Spinal cord (tissue), 10 donors: ENCODE data around the gene MICAL2. TPM values are rescaled to one million over a fixed set of nuclear protein-coding genes. Genes with fewer than 3 reads are reported as not detected.

Source experiments
- DNase-seq, 6 donors: peaks; one replicate each; pipeline versions ENCODE4 v3.0.0 to v3.0.0-alpha.2; 2013 to 2015; ENCODE audit warnings: low spot score in 6 of 6, low read depth in 4 of 6
- H3K27ac ChIP-seq: one replicate; pipeline ENCODE4 v1.5.1; 2013; ENCODE audit warnings: low read depth, low read length, control low read depth
- H3K27me3 ChIP-seq: one replicate; pipeline ENCODE4 v1.6.1; 2013; ENCODE audit warnings: low read length; ENCODE audit not compliant: control insufficient read depth, insufficient read depth
- H3K36me3 ChIP-seq: one replicate; pipeline ENCODE4 v1.6.1; 2013; ENCODE audit warnings: low read length; ENCODE audit not compliant: control insufficient read depth, insufficient read depth
- H3K4me1 ChIP-seq: one replicate; pipeline ENCODE4 v1.6.1; 2013; ENCODE audit warnings: low read length; ENCODE audit not compliant: control insufficient read depth, insufficient read depth
- H3K4me3 ChIP-seq: one replicate; pipeline ENCODE4 v1.5.1; 2013; ENCODE audit warnings: low read depth, low read length, control low read depth
- H3K9me3 ChIP-seq: one replicate; pipeline ENCODE4 v1.6.1; 2013; ENCODE audit warnings: low read length; ENCODE audit not compliant: control insufficient read depth, insufficient read depth
- WGBS: methylation state at CpG from one replicate; pipeline ENCODE4 v1.1.5; 2013; ENCODE audit warnings: missing lambda C conversion rate; ENCODE audit not compliant: insufficient coverage; 5-methylcytosine and 5-hydroxymethylcytosine counted together
- polyA plus RNA-seq, 2 donors: library from polyadenylated mRNA; unstranded; fragments of 120-200 nt; gene quantifications; one replicate each; pipeline ENCODE4 v1.2.1, GENCODE V29; 2013; ENCODE audit not compliant: insufficient read length in 2 of 2
- total RNA-seq, 2 donors: library from RNA; depleted of rRNA in 1 of 2; stranded (reverse); fragments of 120-200 nt in 1 of 2; fragments of >200 nt in 1 of 2; gene quantifications; one replicate each; pipeline versions ENCODE4 v1.2.3 to v1.2.4, GENCODE V29; 2013 to 2014
- donor health status: healthy.

MICAL2 gene
- total and polyA plus RNA-seq, 4 donors = 15.8 to 57.0 (median 23.2) TPM

DNA sequence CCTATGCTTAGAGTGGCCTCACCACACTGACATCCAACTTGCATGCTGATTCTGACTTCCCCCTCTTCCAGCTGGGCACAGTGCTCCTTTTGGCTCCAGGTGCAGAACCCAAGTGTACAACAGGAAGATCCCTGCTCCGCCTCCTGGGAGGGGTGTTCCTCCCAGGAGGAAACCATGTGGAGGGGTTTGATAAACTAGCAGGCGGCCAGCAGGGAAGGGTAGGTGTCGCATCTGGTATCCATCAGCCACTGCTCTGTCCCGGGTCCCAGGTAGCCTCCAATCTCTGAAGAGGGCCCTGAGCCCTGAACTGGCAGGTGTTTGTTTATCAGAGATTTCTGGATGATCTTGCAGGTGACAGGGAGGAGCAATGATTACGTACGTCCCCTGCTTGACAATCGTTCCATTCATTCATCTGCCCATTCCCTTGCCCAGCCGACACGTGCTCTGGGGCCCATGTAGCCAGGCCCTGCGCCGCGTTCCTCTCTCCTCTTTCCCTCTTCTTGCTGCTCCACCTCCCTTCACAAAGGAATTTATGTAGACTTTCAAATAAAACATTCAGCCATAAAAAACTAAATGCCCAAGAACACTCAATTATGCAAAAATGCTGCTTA is 41.2 kb upstream of the MICAL2 start:
- Histone ChIP-seq H3K36me3 (no peaks in the 10 kb centered on the region), H3K4me3 (no peak overlapping the region), H3K27me3 (no peaks in the 10 kb centered on the region), H3K4me1 (peaks cover 16% of the 10 kb centered on the region), H3K27ac (no peak overlapping the region), H3K9me3 (no peaks in the 10 kb centered on the region)
- 85% methylated on average over 11 of the region's 12 CpGs for WGBS
- no peak for DNase-seq

DNA sequence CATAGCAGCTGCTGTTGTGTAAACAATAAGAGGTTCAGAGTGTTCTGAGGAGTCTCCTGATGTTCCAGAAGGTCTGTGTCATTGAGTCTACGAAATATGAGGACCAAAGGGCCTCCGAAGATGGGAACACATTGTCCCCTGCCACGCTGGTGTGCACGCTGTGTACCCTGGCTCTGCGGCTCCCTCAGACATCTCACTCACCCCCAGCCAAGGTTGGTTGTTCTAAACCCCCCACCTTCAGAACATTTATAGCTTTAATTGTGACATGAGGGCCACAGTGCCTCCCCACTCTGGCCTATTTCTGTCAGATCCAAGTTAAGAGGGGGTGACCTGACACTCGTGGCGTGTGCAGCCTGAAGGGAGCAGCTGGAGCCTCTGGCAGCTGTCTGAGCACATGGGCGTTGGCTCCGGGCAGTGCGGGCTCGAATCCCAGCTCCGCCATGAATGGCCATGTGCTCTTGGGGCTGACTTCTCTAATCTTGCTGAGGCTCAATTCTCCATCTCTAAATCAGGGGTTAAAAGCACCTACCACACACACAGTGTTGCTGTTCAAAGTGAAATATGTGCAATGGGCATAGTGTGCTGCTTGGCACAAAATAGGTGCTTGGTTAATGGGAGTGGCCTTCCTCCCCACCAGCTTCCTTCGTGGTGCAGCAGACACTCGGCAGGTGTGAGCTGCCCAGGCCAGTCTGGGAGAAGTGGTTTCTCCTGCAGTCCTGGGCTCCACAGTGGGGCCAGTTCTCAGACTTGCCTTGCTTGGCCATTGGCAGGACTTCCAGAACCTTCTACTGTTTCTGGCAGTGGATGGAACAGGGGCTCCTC is 39.7 kb upstream of the MICAL2 start:
- Histone ChIP-seq H3K4me1 (peaks cover 16% of the 10 kb centered on the region), H3K4me3 (no peak overlapping the region), H3K36me3 (no peaks in the 10 kb centered on the region), H3K27me3 (no peaks in the 10 kb centered on the region), H3K27ac (no peak overlapping the region), H3K9me3 (no peaks in the 10 kb centered on the region)
- no peak for DNase-seq
- WGBS = 90% methylated on average over 13 of the region's 14 CpGs

GRCh38 chr11:12071574-12071973 is 38.8 kb upstream of the MICAL2 start:
- Histone ChIP-seq H3K4me1 (peaks cover 20% of the 10 kb centered on the region), H3K9me3 (no peaks in the 10 kb centered on the region), H3K4me3 (no peak overlapping the region), H3K36me3 (no peaks in the 10 kb centered on the region), H3K27me3 (no peaks in the 10 kb centered on the region), H3K27ac (no peak overlapping the region)
- DNase-seq = no peak
- 86% methylated on average over 1 of the region's 3 CpGs for WGBS

- Histone ChIP-seq H3K36me3 (no peaks in the 10 kb centered on the region), H3K27me3 (no peaks in the 10 kb centered on the region), H3K4me3 (no peak overlapping the region), H3K27ac (no peak overlapping the region), H3K9me3 (no peaks in the 10 kb centered on the region), H3K4me1 (peaks cover 9% of the 10 kb centered on the region)
- WGBS = 88% methylated on average over 7 of the region's 8 CpGs
- no peak for DNase-seq
Observed at GRCh38 chr11:12073436-12073835, 37.0 kb upstream of the MICAL2 start.

DNA sequence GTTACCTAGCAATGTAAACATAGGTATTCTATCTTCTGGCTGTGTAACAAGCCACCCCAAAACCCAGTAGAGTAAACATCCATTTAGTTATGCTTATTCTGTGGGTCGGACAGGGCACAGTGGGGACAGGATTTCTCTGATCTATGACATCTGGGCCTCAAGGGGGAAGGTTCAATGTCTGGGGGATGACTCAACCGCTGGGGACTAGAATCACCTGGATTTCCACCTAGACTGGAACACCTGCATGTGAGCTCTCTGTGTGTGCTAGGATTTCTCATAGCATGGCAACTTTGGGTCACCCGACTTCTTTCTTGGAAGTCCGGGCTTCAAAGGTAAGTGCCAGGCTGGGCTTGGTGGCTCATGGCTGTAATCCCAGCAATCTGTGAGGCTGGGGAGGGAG is 36.5 kb upstream of the MICAL2 start:
- H3K27ac ChIP-seq = no peak overlapping the region
- H3K4me3 ChIP-seq = no peak overlapping the region
- H3K9me3 ChIP-seq = no peaks in the 10 kb centered on the region
- H3K4me1 ChIP-seq = peaks cover 8% of the 10 kb centered on the region
- H3K27me3 ChIP-seq = no peaks in the 10 kb centered on the region
- 100% methylated on average over 3 of the region's 4 CpGs for WGBS
- no peaks in the 10 kb centered on the region for H3K36me3 ChIP-seq
- DNase-seq = no peak

DNA sequence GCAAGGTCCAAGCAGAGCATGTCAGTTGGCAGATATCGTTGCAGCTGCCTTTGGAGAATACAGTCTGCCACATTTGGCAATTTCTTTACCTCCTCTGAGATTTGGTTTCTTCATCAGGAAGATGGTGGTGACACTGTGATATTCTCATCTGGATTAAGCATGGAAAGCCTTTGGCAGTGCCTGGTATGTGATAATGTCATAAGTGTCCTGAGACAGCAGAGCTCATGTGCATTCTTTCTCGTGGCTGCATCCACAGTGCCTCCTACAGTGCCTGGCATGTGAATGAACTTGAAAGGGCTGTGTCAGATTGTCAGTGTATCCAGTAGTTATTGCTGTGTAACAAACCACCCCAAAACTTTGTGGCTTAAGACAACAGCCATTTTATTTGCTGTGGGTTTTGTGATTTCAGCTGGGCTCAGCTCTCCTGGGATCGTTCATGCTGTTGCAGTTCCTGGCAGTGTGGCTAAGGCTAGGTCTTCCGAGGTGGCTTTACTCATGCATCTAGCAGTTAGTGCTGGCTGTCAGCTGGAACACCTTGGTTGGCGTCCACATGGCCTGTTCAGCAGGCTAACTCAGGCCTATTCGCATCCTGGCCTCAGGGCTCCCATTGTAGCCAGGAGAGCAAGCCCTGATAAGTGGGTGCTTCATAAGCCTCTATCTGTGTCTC is 35.7 kb upstream of the MICAL2 start:
- H3K36me3 ChIP-seq = no peaks in the 10 kb centered on the region
- H3K27ac ChIP-seq = no peak overlapping the region
- H3K4me1 ChIP-seq = peaks cover 8% of the 10 kb centered on the region
- H3K27me3 ChIP-seq = no peaks in the 10 kb centered on the region
- H3K4me3 ChIP-seq = no peak overlapping the region
- no peak for DNase-seq
- H3K9me3 ChIP-seq = no peaks in the 10 kb centered on the region
- WGBS = 86% methylated on average over 5 of the region's 6 CpGs

DNA sequence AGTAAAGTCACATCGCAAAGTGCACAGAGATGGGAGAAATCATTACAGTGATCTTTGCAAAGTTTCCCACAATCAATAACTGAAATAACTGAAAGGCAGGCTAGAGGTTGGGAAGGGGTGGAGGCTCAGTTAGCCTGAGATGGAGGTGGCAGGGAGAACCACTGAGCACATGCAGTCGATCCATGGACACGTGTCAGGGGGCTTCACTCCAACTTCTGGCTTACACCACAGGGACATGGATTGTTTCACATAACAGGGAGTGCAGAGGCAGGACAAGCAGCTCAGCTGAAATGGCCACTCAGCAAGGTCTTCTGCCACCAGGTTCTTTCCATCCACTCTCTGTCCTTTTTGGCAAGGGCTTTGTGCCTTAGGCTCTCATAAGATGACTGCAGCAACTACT is 35.1 kb upstream of the MICAL2 start:
- Histone ChIP-seq H3K4me3 (no peak overlapping the region), H3K36me3 (no peaks in the 10 kb centered on the region), H3K9me3 (no peaks in the 10 kb centered on the region), H3K27ac (no peak overlapping the region), H3K27me3 (no peaks in the 10 kb centered on the region), H3K4me1 (peaks cover 8% of the 10 kb centered on the region)
- no peak for DNase-seq
- WGBS = 88% methylated on average over 2 of the region's 3 CpGs

DNA sequence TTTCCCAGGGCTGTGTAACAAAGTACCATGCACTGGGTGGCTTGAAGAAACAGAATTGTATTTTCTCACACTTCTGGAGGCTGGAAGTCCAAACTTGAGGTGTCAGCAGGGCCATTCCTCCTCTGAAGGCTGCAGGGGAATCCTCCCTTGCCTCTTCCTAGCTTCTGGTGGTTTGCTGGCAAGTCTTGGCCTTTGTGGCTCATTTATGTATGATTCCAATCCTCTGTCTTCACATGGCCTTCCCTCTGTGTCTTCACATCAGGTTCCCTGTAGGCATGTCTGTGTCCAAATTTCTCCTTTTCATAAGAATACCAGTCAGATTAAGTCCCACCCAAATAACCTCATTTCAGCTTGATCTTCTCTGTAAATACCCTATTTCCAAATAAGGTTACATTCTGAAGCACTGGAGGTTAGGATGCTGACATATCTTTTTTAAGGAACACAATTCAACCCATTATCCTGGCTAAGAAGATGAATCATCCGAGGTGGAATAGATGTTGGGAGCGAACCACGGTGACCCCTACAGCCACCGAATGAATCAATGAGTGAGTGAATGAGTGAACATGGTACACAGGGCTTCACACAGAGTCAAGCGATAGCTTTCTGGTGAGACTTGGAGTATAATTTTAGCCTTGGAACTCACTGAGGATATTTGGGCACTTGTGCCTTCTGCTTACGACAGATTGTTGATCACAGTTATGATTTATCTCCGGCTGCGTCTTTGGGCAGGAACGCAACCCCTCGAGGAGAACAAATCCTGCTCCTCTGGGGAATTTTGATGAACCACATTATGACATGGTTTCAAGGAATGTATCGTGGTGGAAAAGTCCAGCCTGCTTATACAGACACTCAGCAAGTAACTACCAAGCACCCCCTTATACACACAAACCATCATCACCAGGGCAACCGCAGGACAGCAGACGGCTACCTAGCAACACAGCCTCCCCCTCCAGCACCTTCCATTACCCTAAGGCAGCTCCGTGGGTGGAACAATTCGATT is 34.3 kb upstream of the MICAL2 start:
- Histone ChIP-seq H3K9me3 (no peaks in the 10 kb centered on the region), H3K4me1 (peaks cover 8% of the 10 kb centered on the region), H3K27me3 (no peaks in the 10 kb centered on the region), H3K36me3 (no peaks in the 10 kb centered on the region), H3K4me3 (no peak overlapping the region), H3K27ac (no peak overlapping the region)
- 42% methylated on average over 14 of the region's 15 CpGs for WGBS
- DNase-seq = peak in 2 of 6 donors; percentile 79 to 81
